ENCODE measurements around the gene TDRD10.
"Not testable (repeated sequence)": the region's sequence is repeated elsewhere in the genome, so short reads cannot be mapped to it uniquely, and the experiment has no call there.

The TDRD10 gene

DNA sequence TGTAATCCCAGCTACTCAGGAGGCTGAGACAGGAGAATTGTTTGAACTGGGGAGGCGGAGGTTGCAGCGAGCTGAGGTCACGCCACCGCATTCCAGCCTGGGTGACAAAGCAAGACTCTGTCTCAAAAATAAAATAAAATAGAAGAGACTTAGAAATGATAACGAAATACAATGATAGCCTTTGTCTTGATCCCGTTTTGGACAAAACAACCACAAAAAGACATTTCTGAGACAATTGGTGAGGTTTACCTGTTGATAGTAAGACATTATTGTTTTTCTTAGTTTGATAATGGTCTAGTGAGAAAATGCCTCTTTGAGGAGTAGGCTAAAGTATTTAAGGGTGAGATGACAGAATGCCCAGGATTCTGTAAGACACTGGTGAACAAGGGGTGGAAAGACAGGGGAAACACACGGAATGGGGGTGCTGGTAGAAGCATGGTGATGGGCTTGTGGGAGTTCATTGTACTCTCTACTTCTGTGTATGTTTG is 12.1 kb downstream of the TDRD10 start:
- no peak overlapping the region for H3K27ac ChIP-seq
- no peak for TF ChIP-seq ZFX (IDR thresholded peaks at IDR 0.05; ENCODE audit: borderline replicate concordance)
- TF ChIP-seq CTCF (IDR thresholded peaks at IDR 0.05) = no peak

- H3K27ac ChIP-seq = no peak overlapping the region
- TF ChIP-seq ZFX (IDR thresholded peaks at IDR 0.05; ENCODE audit: borderline replicate concordance) = no peak
These were observed 15.6 kb downstream of the TDRD10 start for GRCh38 chr1:154517661-154518060.

- TF ChIP-seq ZFX (IDR thresholded peaks at IDR 0.05; ENCODE audit: borderline replicate concordance) = no peak
- no peak for TF ChIP-seq CTCF (IDR thresholded peaks at IDR 0.05)
- H3K27ac ChIP-seq = no peak overlapping the region
These were observed 17.6 kb downstream of the TDRD10 start for GRCh38 chr1:154519591-154519991.

GRCh38 chr1:154520333-154520732 is 18.3 kb downstream of the TDRD10 start:
- H3K27ac ChIP-seq = no peak overlapping the region
- TF ChIP-seq ZFX (IDR thresholded peaks at IDR 0.05; ENCODE audit: borderline replicate concordance) = no peak
- no peak for TF ChIP-seq CTCF (IDR thresholded peaks at IDR 0.05)

DNA sequence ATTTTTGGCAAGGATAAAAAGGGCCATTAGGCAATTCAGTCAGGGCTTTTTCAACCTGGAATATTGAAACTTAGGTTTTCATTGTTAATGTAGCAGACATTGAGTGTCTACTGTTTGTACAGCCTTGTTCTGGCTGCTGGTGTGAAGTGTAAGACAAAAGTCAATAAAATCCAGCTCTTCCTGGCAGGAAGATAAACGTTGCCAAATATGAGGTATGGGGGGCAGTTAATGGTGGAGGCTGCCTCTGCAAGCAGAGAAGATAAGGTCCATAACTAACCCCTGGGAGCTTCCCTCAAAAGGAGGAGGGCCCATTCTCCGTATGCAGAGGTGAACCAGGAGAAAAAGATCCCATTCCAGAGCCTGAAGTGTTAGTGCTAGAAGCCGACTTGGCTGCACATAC is 19.7 kb downstream of the TDRD10 start:
- H3K27ac ChIP-seq = no peak overlapping the region
- TF ChIP-seq CTCF (IDR thresholded peaks at IDR 0.05) = no peak
- no peak for TF ChIP-seq ZFX (IDR thresholded peaks at IDR 0.05; ENCODE audit: borderline replicate concordance)

DNA sequence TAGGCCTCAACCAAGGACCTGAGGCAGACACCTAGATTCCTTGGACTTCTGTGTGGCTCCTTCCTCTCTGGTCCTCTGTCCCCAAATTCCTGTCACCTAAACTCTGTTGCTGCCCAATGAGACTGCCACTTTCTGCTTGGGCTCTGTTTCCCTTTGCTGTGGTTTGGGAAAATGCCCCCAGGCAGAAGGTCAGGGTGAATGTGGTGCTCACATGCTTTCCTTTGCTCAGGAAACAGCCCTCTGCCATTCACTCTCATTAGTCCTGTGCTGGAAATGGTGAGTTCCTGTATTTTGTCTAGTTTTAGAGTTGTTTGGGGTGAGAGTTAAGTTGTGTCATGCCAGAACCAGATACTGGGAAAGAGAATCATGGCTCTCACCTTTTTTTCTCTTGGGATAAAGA is 22.9 kb downstream of the TDRD10 start:
- TF ChIP-seq ZFX (IDR thresholded peaks at IDR 0.05; ENCODE audit: borderline replicate concordance) = no peak
- no peak for TF ChIP-seq CTCF (IDR thresholded peaks at IDR 0.05)
- H3K27ac ChIP-seq = no peak overlapping the region

DNA sequence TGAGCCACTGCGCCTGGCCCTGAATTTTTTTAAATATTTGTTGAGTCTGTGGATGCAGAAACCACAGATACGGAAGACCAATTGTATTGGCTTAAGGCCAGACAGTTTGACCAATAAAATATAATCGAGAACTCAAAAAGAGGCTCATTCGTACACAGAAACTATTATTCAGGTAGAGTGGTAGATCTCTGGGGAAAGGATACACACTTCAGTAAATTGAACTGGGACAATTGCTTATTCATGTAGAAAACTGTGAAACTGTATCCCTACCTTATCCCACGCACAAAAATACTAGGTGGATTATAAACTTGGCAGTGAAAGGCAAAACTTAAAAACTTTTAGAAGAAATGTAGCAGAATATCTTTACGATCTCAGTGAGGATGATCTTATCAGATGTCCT is 25.2 kb downstream of the TDRD10 start:
- H3K27ac ChIP-seq = no peak overlapping the region
- TF ChIP-seq ZFX (IDR thresholded peaks at IDR 0.05; ENCODE audit: borderline replicate concordance) (no peak), CTCF (IDR thresholded peaks at IDR 0.05) (no peak)

DNA sequence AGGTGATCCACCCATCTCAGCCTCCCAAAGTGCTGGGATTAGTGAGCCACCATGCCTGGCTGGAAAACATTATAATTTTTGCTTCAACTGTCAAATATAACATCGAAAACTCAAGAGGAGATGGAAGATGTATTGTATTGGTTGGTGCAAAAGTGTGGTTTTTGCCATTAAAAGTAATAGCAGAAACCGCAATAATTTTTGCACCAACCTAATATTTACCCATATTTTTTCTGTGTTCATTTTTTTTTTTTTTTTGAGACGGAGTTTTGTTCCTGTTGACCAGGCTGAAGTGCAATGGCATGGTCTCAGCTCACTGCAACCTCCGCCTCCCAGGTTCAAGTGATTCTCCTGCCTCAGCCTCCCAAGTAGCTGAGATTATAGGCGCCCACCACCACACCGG is 27.3 kb downstream of the TDRD10 start:
- H3K27ac ChIP-seq = no peak overlapping the region
- TF ChIP-seq CTCF (IDR thresholded peaks at IDR 0.05) (no peak), ZFX (IDR thresholded peaks at IDR 0.05; ENCODE audit: borderline replicate concordance) (no peak)

- H3K27ac ChIP-seq = not testable (repeated sequence)
These were observed 29.9 kb downstream of the TDRD10 start for GRCh38 chr1:154531950-154532349.

All from 22Rv1 (cell line).